CD14-positive monocyte (primary cell): ENCODE results near the gene P2RX3. TPM values are rescaled to one million over a fixed set of nuclear protein-coding genes. Genes with fewer than 3 reads are reported as not detected.

Experiments
- DNase-seq, 3 donors: peaks; one replicate each; pipeline ENCODE4 v3.0.0-alpha.2; 2011 to 2022
- H2AFZ ChIP-seq: 2 replicates; pipeline ENCODE4 v1.6.0; 2012; ENCODE audit warnings: mild to moderate bottlenecking, low read depth, low read length, inconsistent platforms; ENCODE audit not compliant: insufficient read depth, poor library complexity, severe bottlenecking
- H3K27ac ChIP-seq, 2 donors: 1 replicate in 1 of 2; 2 replicates in 1 of 2; pipeline ENCODE4 v1.5.1; 2012 to 2013; ENCODE audit warnings: low read length in 2 of 2, control low read depth in 1 of 2, inconsistent platforms in 1 of 2, low read depth in 1 of 2, mild to moderate bottlenecking in 1 of 2
- H3K27me3 ChIP-seq, 2 donors: one replicate each; pipeline versions ENCODE4 v1.6.0 to v1.6.1; 2011 to 2013; ENCODE audit warnings: low read length in 2 of 2; ENCODE audit not compliant: control insufficient read depth in 2 of 2, insufficient read depth in 2 of 2
- H3K36me3 ChIP-seq, 2 donors: replicated peaks in 1 of 2; 1 replicate in 1 of 2; 2 replicates in 1 of 2; pipeline versions ENCODE4 v1.5.1 to v1.6.1; 2012 to 2013; ENCODE audit warnings: low read length in 2 of 2, control low read depth in 1 of 2, inconsistent platforms in 1 of 2, mild to moderate bottlenecking in 1 of 2; ENCODE audit not compliant: insufficient read depth in 2 of 2, control insufficient read depth in 1 of 2
- H3K4me1 ChIP-seq, 2 donors: 1 replicate in 1 of 2; 2 replicates in 1 of 2; pipeline versions ENCODE4 v1.5.1 to v1.6.1; 2012 to 2013; ENCODE audit warnings: low read length in 2 of 2, control low read depth in 1 of 2, inconsistent platforms in 1 of 2, mild to moderate bottlenecking in 1 of 2, moderate library complexity in 1 of 2; ENCODE audit not compliant: insufficient read depth in 2 of 2, control insufficient read depth in 1 of 2
- H3K4me2 ChIP-seq: replicated peaks from 2 replicates; pipeline ENCODE3; 2012; ENCODE audit warnings: low read length, moderate library complexity, mild to moderate bottlenecking; ENCODE audit not compliant: poor library complexity, severe bottlenecking; ENCODE audit errors: extremely low read depth
- H3K4me3 ChIP-seq, 3 experiments: fragments of 200-600 bp in 1 of 3; sonication (generic) in 1 of 3; replicated peaks in 1 of 3; 1 replicate in 2 of 3; 2 replicates in 1 of 3; pipeline ENCODE4 v1.5.1; 2011 to 2013; ENCODE audit warnings: low read length in 3 of 3, mild to moderate bottlenecking in 3 of 3, control low read depth in 2 of 3, low read depth in 2 of 3, inconsistent platforms in 1 of 3, moderate library complexity in 1 of 3
- H3K79me2 ChIP-seq: 2 replicates; pipeline ENCODE4 v1.6.0; 2012; ENCODE audit warnings: mild to moderate bottlenecking, control low read depth, inconsistent platforms, low read length, moderate library complexity; ENCODE audit not compliant: insufficient read depth
- H3K9ac ChIP-seq: 2 replicates; pipeline ENCODE4 v1.6.0; 2017; ENCODE audit warnings: low read length, mild to moderate bottlenecking; ENCODE audit not compliant: insufficient read depth, poor library complexity, severe bottlenecking
- H3K9me3 ChIP-seq, 2 donors: replicated peaks in 1 of 2; 1 replicate in 1 of 2; 2 replicates in 1 of 2; pipeline versions ENCODE4 v1.5.1 to v1.6.1; 2012 to 2013; ENCODE audit warnings: low read length in 2 of 2, control low read depth in 1 of 2; ENCODE audit not compliant: control insufficient read depth in 1 of 2, insufficient read depth in 1 of 2
- H4K20me1 ChIP-seq: 2 replicates; pipeline ENCODE4 v1.6.0; 2012; ENCODE audit warnings: mild to moderate bottlenecking, low read length, control low read depth, moderate library complexity; ENCODE audit not compliant: insufficient read depth
- H3K27ac Mint-ChIP-seq, 7 donors: one replicate each; pipeline ENCODE4 v1.8.0; 2020; ENCODE audit warnings: mild to moderate bottlenecking in 7 of 7, mixed read lengths in 7 of 7, moderate library complexity in 6 of 7, inconsistent platforms in 2 of 7
- H3K27me3 Mint-ChIP-seq, 3 donors: one replicate each; pipeline ENCODE4 v1.8.0; 2021 to 2022; ENCODE audit warnings: low read depth in 3 of 3, mild to moderate bottlenecking in 3 of 3, mixed read lengths in 3 of 3, moderate library complexity in 3 of 3, inconsistent platforms in 1 of 3
- H3K36me3 Mint-ChIP-seq, 2 donors: one replicate each; pipeline ENCODE4 v1.8.0; 2020; ENCODE audit warnings: mixed read lengths in 2 of 2, inconsistent platforms in 1 of 2, mild to moderate bottlenecking in 1 of 2
- H3K4me1 Mint-ChIP-seq: one replicate; pipeline ENCODE4 v1.8.0; 2020; ENCODE audit warnings: mild to moderate bottlenecking, mixed read lengths
- H3K4me3 Mint-ChIP-seq, 2 donors: one replicate each; pipeline ENCODE4 v1.8.0; 2020; ENCODE audit warnings: mild to moderate bottlenecking in 2 of 2, mixed read lengths in 2 of 2, moderate library complexity in 1 of 2
- H3K9me3 Mint-ChIP-seq, 7 donors: one replicate each; pipeline ENCODE4 v1.8.0; 2020 to 2022; ENCODE audit warnings: mixed read lengths in 7 of 7, mild to moderate bottlenecking in 6 of 7, moderate library complexity in 6 of 7, inconsistent platforms in 2 of 7
- CTCF ChIP-seq: fragments of 200-600 bp; IDR thresholded peaks from one replicate; pipeline ENCODE4 v1.8.0; 2022; ENCODE audit warnings: antibody characterized with exemption, mild to moderate bottlenecking
- WGBS: methylation state at CpG from one replicate; pipeline ENCODE4 v1.1.5; 2013; ENCODE audit warnings: missing lambda C conversion rate; ENCODE audit not compliant: insufficient coverage; 5-methylcytosine and 5-hydroxymethylcytosine counted together
- intact Hi-C, 2 donors: fragments of 100-400 bp; cut with micrococcal nuclease; formaldehyde crosslinking; loops; one replicate each; pipeline versions ENCODE4 v1.15.0 to v1.15.1; 2023
- polyA plus RNA-seq, 3 donors: library from polyadenylated mRNA; depleted of rRNA in 1 of 3; unstranded in 2 of 3; stranded (reverse) in 1 of 3; fragments of 300-500 nt in 2 of 3; fragments of >200 nt in 1 of 3; fragmentation: Illumina TruSeq in 2 of 3; gene quantifications; 1 replicate in 2 of 3; 2 replicates in 1 of 3; pipeline ENCODE4 v1.2.3, GENCODE V29; 2012 to 2021

Gene P2RX3
- polyA plus RNA-seq, 3 donors: not detected

- Mint-ChIP-seq H3K27me3 (peaks cover 0 to 3% (median 2%) of the 10 kb centered on the region in 3 donors), H3K9me3 (peaks cover 0 to 1% (median 0%) of the 10 kb centered on the region in 7 donors), H3K4me1 (peaks cover 25% of the 10 kb centered on the region), H3K36me3 (no peaks in the 10 kb centered on the region), H3K4me3 (no peak overlapping the region), H3K27ac (no peak overlapping the region)
- no peaks in the 10 kb centered on the region for H4K20me1 ChIP-seq
- no peak overlapping the region for H2AFZ ChIP-seq
- 80% methylated on average over 1 of the region's 3 CpGs for WGBS
- no peak overlapping the region for H3K9ac ChIP-seq
- H3K4me2 ChIP-seq: no peak overlapping the region
- intact Hi-C loops: loop anchor here in 1 of 2 donors (10.0 kb wide), 1 partner anchor 287 kb away; the partner anchor contains the start of gene YPEL4
- TF ChIP-seq CTCF: no peak
- H3K36me3 ChIP-seq: no peaks in the 10 kb centered on the region
- no peaks in the 10 kb centered on the region for H3K9me3 ChIP-seq
- H3K4me3 ChIP-seq: no peak overlapping the region
- DNase-seq: no peak
- H3K4me1 ChIP-seq: peaks cover 26 to 29% of the 10 kb centered on the region in 2 donors
- H3K27ac ChIP-seq: no peak overlapping the region
- H3K79me2 ChIP-seq: no peaks in the 10 kb centered on the region
- no peaks in the 10 kb centered on the region for H3K27me3 ChIP-seq
These were observed 19.2 kb downstream of the P2RX3 start for GRCh38 chr11:57357310-57357709.

GRCh38 chr11:57357856-57358255, 19.7 kb downstream of the P2RX3 start:
- intact Hi-C loops: loop anchor here in 1 of 2 donors (10.0 kb wide), 1 partner anchor 287 kb away; the partner anchor contains the start of gene YPEL4
- H3K9ac ChIP-seq: no peak overlapping the region

More at GRCh38 chr11:57357856-57358255, 19.7 kb downstream of the P2RX3 start:
- Mint-ChIP-seq H3K4me3 (no peak overlapping the region), H3K27ac (no peak overlapping the region), H3K4me1 (peaks cover 25% of the 10 kb centered on the region), H3K27me3 (peaks cover 0 to 2% (median 0%) of the 10 kb centered on the region in 3 donors), H3K9me3 (no peaks in the 10 kb centered on the region), H3K36me3 (no peaks in the 10 kb centered on the region)
- DNase-seq: no peak
- no peaks in the 10 kb centered on the region for H3K36me3 ChIP-seq
- no peak overlapping the region for H2AFZ ChIP-seq
- no peak for TF ChIP-seq CTCF
- no peak overlapping the region for H3K4me2 ChIP-seq
- H3K27me3 ChIP-seq: no peaks in the 10 kb centered on the region
- H3K4me1 ChIP-seq: peaks cover 26 to 29% of the 10 kb centered on the region in 2 donors
- no peaks in the 10 kb centered on the region for H4K20me1 ChIP-seq
- H3K9me3 ChIP-seq: no peaks in the 10 kb centered on the region
- H3K4me3 ChIP-seq: no peak overlapping the region
- no peaks in the 10 kb centered on the region for H3K79me2 ChIP-seq
- no peak overlapping the region for H3K27ac ChIP-seq
- WGBS: 73% methylated on average over 2 of the region's 6 CpGs
